ENCODE results near the gene DDX54. TPM values are rescaled to one million over a fixed set of nuclear protein-coding genes. Genes with fewer than 3 reads are reported as not detected.
"Not testable (repeated sequence)": the region's sequence is repeated elsewhere in the genome, so short reads cannot be mapped to it uniquely, and the experiment has no call there.

Gene DDX54
- total RNA-seq, 1 donor from 2014 or later, result 15.4 TPM

GRCh38 chr12:113142173-113142885 lies 42.9 kb downstream of the DDX54 start:
- DNase-seq, result no peak

GRCh38 chr12:113141716-113142115 lies 43.6 kb downstream of the DDX54 start:
- not testable (repeated sequence) for DNase-seq

DNA sequence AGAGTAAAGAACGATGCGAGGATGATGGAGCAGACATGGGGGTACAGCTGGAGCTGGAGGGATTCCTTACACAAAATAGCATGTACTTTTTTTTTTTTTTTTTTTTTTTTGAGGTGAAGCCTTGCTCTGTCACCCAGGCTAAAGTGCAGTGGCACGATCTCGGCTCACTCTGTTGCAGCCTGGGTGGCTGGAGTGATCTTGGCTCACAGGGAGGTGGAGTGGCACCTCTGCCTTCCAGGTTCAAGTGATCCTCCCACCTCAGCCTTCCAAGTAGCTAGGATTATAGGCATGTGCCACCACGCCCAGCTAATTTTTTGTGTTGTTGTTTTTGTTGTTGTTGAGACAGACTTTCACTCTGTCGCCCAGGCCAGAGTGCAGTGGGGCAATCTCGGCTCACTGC lies 44.6 kb downstream of the DDX54 start:
- DNase-seq, result no peak

DNA sequence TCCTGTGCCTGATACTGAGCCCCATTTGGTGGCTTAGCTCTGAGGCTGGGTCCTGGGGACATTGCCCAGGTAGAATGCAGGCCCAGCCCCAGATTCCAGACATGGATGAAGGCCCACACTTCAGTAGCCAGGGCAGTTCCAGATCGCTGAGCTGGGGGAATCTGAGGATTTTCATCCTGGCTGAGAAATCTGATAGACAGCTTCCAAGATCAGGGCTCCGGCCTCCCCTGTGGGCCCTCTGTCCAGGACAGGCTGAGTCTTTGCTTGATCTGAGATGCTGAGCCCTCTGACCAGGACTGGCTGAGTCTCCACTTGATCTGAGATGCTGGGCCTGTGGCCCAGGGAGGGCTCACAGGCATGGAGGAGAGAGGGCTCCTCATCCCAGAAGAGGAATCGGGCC lies 46.5 kb downstream of the DDX54 start:
- DNase-seq, result no peak

GRCh38 chr12:113137861-113138783 lies 47.2 kb downstream of the DDX54 start:
- no peak for DNase-seq

- DNase-seq, result no peak
These were observed 48.2 kb downstream of the DDX54 start for GRCh38 chr12:113136990-113137511.

DNA sequence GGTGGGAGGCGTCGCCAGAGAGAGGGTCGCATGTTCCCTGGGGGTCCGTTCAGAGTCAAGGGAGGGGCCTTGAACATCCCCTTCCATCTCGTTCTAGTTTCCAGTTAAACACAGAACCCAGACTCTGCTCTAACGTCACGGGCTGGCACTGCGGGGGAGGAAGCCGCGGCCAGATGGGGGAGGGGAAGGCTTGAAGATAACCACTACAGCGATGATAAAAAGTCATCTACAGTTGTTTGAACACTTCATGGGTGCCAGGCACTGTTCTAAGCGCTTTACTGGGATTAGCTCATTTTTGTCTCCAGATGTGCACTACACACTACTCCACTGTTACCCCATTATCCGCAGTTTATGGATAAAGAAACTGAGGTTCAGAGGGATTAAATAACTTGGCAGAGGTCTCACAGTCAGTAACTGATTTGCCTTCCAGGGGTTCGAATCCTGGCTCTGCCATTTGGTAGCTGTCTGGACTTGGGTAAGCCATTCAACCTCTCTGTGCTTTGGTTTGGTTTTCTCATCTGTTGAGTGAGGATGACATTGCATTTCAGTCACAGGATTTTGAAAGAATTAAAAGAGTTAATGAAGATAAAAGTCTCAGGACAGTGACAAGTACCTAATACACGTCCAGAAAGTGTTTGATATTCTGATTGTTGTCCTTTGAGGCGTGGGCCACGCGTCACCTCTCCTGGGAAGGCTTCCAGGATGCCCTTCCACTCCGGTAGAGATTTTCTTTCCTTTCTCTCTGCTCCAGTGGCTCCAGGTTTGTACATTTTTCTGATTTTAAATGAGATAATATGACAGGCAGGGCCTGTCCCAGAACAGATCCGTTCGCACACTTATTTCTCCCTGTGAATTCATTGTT lies 48.9 kb downstream of the DDX54 start:
- DNase-seq, result no peak

GRCh38 chr12:113135178-113136127 lies 49.8 kb downstream of the DDX54 start, which contains the start of gene RASAL1:
TSS of gene RASAL1 (minus strand) at chr12:113135761. CDS start at chr12:113135462, 299 bp downstream.
- DNase-seq, result no peak

DNA sequence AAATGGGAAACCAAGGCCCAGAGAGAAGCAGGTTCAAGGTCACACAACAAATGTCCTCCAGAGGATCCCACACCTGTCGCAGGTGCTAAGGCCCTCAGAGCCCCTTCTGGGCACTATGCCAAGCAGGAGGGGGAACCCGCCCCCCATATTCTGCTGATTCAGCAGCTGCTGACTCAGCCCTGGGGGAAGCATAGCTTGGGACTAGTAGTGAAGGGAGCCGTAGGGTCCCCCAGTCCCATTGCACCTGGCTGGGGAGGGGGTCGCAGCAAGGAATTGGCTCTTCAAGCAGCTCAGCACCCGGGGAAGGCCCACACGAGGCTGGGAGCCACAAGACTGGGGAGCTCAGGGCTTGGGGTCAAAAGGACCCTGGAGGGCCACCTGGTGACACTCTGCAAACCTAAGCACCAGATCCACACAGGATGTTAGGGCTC lies 50.7 kb downstream of the DDX54 start:
- no peak for DNase-seq

DNA sequence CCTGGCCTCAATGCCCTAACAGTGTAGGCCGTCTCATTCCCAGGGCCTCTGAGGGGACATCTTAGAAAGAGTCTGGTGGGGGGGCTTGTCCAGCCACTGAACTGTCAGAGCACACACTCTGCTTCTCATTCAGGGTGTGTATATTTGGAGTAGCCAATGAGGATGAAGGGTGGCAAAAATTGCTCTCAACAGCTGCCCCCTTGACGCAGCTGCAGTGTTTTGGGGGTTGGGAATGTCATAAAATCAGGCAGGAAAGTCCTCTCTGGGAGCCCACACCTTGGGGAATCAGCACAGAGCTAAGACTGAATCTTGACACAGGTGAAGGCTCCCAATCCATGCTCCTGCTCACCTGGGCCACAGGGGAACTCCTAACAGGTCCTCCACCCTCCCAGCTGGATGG lies 51.2 kb downstream of the DDX54 start:
- DNase-seq, result no peak

DNA sequence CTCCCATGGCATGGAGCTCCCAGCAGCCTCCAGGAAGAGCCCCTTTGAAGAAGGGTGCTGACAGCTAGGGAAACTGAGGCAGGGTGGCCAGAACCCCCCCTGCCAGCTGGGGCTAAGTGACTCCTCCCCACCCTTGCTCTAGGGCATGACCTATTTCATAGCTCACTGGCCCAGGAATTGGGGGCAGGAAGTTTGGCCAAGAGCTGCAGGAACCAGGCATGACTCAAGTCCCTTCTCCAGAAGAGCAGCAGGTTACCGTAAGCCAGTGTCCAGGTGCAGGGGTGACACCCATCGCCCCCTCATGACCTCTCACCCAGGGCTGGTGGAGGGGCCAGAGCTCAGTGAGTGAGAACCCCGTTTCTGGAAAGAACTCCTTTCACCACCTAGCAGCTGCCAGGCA lies 51.6 kb downstream of the DDX54 start:
- no peak for DNase-seq

- no peak for DNase-seq
These were observed 52.2 kb downstream of the DDX54 start for GRCh38 chr12:113133036-113133435.

DNA sequence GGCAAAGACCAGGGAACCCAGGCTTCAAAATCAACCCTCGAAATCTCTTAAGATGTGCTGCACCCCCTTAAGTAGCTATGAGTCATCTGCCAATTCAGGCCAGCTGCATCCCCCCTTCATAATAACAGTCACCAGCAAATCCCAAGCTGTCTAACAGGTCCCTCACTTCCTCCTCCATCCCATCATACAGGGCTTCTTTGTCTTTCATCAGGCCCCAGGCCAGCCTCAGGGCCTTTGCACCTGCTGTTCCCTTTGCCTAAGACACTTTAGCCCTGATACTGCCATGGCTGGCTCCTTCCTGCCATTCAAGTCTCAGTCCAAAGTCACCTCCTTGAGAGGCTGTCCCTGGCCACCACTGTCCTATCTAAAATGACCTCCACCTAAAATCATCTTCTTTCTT lies 53.7 kb downstream of the DDX54 start:
- DNase-seq, result no peak

- no peak for DNase-seq
These were observed 54.7 kb downstream of the DDX54 start for GRCh38 chr12:113130457-113131135.

GRCh38 chr12:113129664-113130456 lies 55.4 kb downstream of the DDX54 start:
- DNase-seq, result no peak

DNA sequence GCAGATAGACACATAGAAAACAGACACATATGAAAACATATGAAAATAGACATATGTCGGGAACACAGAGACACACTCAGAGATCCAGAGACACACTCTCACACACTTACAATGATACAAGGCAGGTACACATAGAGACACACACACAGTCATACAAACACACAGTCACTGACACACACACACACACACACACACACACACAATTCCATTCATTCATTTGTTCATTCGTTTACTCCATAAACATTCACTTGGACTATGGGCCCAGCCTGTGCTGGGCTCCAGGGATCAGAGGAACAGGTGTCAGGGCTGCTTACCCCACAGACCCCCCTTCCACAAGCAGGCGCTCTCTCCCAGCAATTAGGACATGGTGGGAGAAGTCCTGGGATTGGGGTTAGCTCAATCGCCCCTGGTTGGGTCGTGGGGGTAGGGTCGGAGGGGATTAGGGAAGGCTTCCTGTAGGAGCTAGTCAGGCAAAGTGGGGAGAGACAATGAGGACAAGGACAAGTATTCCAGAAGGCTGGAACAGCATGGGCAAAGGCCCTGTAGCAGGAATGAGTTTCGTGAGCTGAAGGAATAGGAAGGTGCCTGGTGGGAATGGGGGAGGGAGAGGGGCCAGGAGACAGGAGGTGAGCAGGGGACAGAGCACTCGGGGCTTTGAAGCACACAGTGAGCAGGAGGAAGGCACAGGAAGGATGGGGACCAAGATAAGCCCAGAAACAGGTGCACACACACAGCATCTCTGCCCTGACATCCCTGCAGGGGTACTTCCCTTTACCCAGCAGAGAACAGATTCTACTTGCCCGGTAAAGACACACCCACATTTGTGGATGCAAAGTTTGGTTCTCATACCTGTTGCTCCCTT lies 56.2 kb downstream of the DDX54 start:
- no peak for DNase-seq

DNA sequence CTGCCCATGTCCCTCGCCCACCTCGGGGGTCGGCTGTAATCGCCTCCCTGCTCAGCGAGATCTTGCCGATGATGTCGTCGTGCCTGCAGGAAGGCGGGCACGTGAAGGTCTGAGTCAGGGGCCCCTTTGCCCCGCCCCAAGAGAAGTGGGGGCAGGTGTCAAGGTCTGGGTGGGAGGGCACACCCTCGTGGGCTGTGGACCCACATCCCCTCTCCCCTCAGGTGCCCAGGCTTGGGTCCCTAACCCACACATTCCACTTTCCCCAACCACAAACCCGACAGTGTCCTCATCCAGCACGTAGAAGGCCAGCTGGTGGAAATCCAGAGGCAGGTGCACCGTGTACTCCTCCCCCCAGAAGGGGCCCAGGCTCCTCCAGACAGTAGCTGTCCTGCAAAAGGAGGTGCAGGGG lies 57.5 kb downstream of the DDX54 start:
- DNase-seq, result no peak

DNA sequence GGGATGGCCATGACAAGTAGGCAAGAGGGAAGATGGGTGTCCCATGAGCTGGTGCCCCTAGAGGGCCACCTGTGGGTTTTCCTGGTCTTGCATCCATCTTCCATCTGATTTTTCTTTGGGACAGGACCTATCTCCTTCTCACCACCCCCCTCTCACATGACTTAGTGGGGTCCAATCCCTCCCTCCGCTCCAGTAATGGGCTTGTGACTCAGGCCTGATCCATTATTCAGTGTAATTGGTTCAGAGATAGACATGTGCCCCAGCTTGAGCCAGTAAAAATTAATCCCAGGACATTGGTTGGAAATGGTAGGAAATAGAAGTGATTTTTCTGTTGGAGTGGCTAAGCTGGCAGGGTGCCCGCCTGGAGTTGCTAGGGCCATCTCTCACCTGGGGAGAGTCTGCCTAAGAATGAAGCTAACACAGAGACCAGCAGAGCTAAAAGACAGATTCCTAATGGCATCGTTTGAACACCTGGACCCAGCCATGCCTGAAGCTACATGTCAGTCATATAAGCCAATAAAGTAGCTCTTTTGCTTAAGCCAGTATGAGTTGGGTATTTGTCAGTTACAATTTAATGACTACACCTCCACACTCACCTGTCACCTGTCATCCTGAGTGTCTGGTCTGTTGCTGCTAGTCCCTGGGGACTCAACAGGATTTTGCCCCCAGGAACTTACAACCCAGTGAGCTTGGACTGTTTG lies 64.5 kb downstream of the DDX54 start:
- no peak for DNase-seq

All from skin of body (tissue), 2 donors.